Measurements from ENCODE around the gene WWOX.

The WWOX gene

GRCh38 chr16:78543023-78543422, 443.6 kb downstream of the WWOX start:
- H3K9me3 ChIP-seq (ENCODE audit: insufficient read depth, low read length): no peaks in the 10 kb centered on the region
- H3K4me1 ChIP-seq (ENCODE audit: insufficient read depth, insufficient read length): no peaks in the 10 kb centered on the region
- DNase-seq (ENCODE audit: low read depth, low spot score): no peak
- H3K27me3 ChIP-seq (ENCODE audit: insufficient read depth, insufficient read length): no peaks in the 10 kb centered on the region
- H3K4me3 ChIP-seq (ENCODE audit: insufficient read length, low read depth): no peak overlapping the region
- H3K36me3 ChIP-seq (ENCODE audit: insufficient read depth, insufficient read length, low read length): no peaks in the 10 kb centered on the region
- no peak overlapping the region for H3K9ac ChIP-seq (ENCODE audit: insufficient read length, low read depth)
- TF ChIP-seq ZNF274 (IDR thresholded peaks at IDR 0.05; ENCODE audit: low read depth, low read length): no peak
- no peak for TF ChIP-seq SUZ12 (IDR thresholded peaks at IDR 0.05; ENCODE audit: extremely low read depth, insufficient read depth, insufficient read length)
- no peak for TF ChIP-seq YY1 (IDR thresholded peaks at IDR 0.05; ENCODE audit: insufficient read depth, insufficient read length)

DNA sequence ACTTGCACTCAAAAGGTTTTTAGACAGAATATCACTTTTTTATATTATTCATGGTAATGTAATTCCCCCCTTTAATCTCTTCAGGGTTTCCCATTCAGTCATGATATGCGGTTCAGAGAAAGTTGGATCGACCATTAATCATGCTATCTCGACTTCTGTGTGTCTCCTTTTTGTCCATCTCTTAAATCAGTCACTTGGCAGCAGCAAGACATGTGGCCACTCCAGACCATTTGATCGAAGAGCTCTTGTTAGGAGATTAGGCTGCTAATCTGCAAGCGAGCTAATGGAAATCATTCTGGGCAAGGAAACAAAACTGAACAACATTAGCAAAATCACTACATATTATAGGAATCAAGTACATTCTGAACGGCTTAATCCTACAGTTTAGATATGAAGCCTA, 449.9 kb downstream of the WWOX start:
- no peak for DNase-seq (ENCODE audit: low read depth, low spot score)
- Histone ChIP-seq H3K36me3 (ENCODE audit: insufficient read depth, insufficient read length, low read length) (no peaks in the 10 kb centered on the region), H3K9me3 (ENCODE audit: insufficient read depth, low read length) (no peaks in the 10 kb centered on the region), H3K4me1 (ENCODE audit: insufficient read depth, insufficient read length) (peaks cover 6% of the 10 kb centered on the region), H3K27me3 (ENCODE audit: insufficient read depth, insufficient read length) (no peaks in the 10 kb centered on the region), H3K9ac (ENCODE audit: insufficient read length, low read depth) (no peak overlapping the region), H3K4me3 (ENCODE audit: insufficient read length, low read depth) (no peak overlapping the region)
- TF ChIP-seq SUZ12 (IDR thresholded peaks at IDR 0.05; ENCODE audit: extremely low read depth, insufficient read depth, insufficient read length): no peak
- TF ChIP-seq ZNF274 (IDR thresholded peaks at IDR 0.05; ENCODE audit: low read depth, low read length): no peak
- TF ChIP-seq YY1 (IDR thresholded peaks at IDR 0.05; ENCODE audit: insufficient read depth, insufficient read length): no peak

DNA sequence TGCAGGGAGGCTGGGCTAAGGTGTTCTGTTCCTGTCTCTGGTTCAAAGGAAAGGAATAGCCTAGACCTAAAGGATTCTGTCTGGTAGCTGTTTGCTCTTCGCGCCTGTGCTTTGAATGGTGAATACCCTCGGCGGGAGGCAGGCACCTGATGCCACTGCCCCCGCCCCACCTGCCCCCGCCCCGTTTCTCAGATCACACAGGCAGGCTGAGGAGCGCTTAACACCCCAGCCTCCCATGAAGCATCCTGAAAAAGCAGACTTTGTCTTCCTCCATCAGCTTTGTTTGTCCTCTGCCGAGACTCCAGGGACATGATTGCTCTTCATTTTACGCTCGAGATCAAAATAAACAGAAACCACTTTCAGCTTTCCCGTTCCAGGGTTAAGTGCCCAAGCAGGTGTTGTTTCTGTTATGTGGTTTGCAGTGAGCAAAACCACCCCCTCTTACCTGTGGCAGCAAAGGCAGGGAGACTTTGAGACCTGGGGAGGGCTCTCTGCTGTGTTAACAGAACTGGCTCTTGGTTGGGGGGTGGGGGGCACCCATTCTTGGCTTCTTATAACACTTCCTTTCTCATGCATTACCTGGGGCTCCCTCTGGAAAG, 452.1 kb downstream of the WWOX start:
- no peak for DNase-seq (ENCODE audit: low read depth, low spot score)
- no peak overlapping the region for H3K9ac ChIP-seq (ENCODE audit: insufficient read length, low read depth)
- H3K4me1 ChIP-seq (ENCODE audit: insufficient read depth, insufficient read length): peaks cover 6% of the 10 kb centered on the region
- TF ChIP-seq YY1 (IDR thresholded peaks at IDR 0.05; ENCODE audit: insufficient read depth, insufficient read length) (no peak), ZNF274 (IDR thresholded peaks at IDR 0.05; ENCODE audit: low read depth, low read length) (no peak), SUZ12 (IDR thresholded peaks at IDR 0.05; ENCODE audit: extremely low read depth, insufficient read depth, insufficient read length) (no peak)
- H3K9me3 ChIP-seq (ENCODE audit: insufficient read depth, low read length): no peaks in the 10 kb centered on the region
- no peak overlapping the region for H3K4me3 ChIP-seq (ENCODE audit: insufficient read length, low read depth)
- H3K27me3 ChIP-seq (ENCODE audit: insufficient read depth, insufficient read length): no peaks in the 10 kb centered on the region
- H3K36me3 ChIP-seq (ENCODE audit: insufficient read depth, insufficient read length, low read length): no peaks in the 10 kb centered on the region

GRCh38 chr16:78552106-78552675, 452.7 kb downstream of the WWOX start:
- TF ChIP-seq ZNF274 (IDR thresholded peaks at IDR 0.05; ENCODE audit: low read depth, low read length) (no peak), YY1 (IDR thresholded peaks at IDR 0.05; ENCODE audit: insufficient read depth, insufficient read length) (no peak), SUZ12 (IDR thresholded peaks at IDR 0.05; ENCODE audit: extremely low read depth, insufficient read depth, insufficient read length) (no peak)
- Histone ChIP-seq H3K36me3 (ENCODE audit: insufficient read depth, insufficient read length, low read length) (no peaks in the 10 kb centered on the region), H3K9ac (ENCODE audit: insufficient read length, low read depth) (no peak overlapping the region), H3K4me3 (ENCODE audit: insufficient read length, low read depth) (no peak overlapping the region), H3K9me3 (ENCODE audit: insufficient read depth, low read length) (no peaks in the 10 kb centered on the region), H3K27me3 (ENCODE audit: insufficient read depth, insufficient read length) (no peaks in the 10 kb centered on the region), H3K4me1 (ENCODE audit: insufficient read depth, insufficient read length) (peaks cover 6% of the 10 kb centered on the region)
- no peak for DNase-seq (ENCODE audit: low read depth, low spot score)

DNA sequence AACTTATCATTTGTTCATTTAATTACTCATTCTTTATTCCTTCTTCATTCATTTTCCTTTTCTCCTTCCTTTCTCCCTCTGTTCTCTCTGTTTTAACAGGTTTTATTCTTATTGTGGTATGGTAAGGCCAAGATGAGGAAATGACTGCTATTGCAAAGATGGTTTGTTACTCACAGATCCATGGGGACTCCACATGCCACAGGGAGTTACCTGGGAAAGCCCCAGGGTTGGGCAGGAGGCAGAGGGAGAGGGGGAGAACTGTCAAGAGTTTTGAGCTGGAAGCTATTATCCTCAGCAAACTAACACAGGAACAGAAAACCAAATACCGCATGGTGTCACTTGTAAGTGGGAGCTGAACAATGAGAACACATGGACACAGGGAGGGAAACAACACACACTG, 453.3 kb downstream of the WWOX start:
- Histone ChIP-seq H3K9ac (ENCODE audit: insufficient read length, low read depth) (no peak overlapping the region), H3K27me3 (ENCODE audit: insufficient read depth, insufficient read length) (no peaks in the 10 kb centered on the region), H3K36me3 (ENCODE audit: insufficient read depth, insufficient read length, low read length) (no peaks in the 10 kb centered on the region), H3K4me3 (ENCODE audit: insufficient read length, low read depth) (no peak overlapping the region), H3K4me1 (ENCODE audit: insufficient read depth, insufficient read length) (peaks cover 6% of the 10 kb centered on the region), H3K9me3 (ENCODE audit: insufficient read depth, low read length) (no peaks in the 10 kb centered on the region)
- no peak for DNase-seq (ENCODE audit: low read depth, low spot score)
- no peak for TF ChIP-seq ZNF274 (IDR thresholded peaks at IDR 0.05; ENCODE audit: low read depth, low read length)
- TF ChIP-seq SUZ12 (IDR thresholded peaks at IDR 0.05; ENCODE audit: extremely low read depth, insufficient read depth, insufficient read length): no peak
- no peak for TF ChIP-seq YY1 (IDR thresholded peaks at IDR 0.05; ENCODE audit: insufficient read depth, insufficient read length)

DNA sequence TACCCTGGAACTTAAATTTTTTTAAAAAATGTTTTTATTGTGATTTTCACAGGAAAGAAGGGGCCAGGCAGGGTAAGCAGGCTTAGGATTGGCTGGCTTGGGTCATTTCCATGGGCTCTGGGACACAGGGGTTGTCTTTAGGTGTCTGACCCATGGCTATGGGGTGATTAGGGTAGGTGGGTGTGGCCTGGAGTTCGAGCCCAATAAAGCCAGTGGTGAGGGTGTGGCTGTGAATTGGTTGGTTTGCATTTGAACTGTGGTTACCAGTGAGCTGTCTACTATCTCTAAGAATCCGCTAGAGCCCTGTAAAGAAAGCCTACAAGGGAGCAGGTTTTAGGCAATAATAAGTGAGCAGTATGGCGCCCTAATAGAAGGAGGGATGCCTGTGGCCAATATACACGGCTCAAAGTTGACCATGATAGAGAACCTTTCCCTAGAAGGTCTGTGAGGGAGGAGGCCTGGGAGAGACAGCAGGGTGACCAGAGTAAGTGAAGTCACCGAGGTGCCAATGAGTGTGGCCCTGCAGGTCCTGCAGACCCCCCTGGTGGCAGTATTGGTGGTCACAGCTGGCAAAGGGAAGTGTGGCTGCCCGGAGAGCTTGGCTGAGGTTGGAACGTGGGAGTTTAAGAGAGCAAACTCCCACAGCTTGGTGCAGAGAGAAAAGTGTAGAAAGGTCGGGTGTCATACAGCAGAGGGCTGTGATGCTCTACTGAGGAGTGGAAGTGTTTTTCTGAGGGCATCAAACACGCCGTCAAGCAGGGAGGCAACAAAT, 454.0 kb downstream of the WWOX start:
- TF ChIP-seq ZNF274 (IDR thresholded peaks at IDR 0.05; ENCODE audit: low read depth, low read length): no peak
- no peak for TF ChIP-seq YY1 (IDR thresholded peaks at IDR 0.05; ENCODE audit: insufficient read depth, insufficient read length)
- no peak for TF ChIP-seq SUZ12 (IDR thresholded peaks at IDR 0.05; ENCODE audit: extremely low read depth, insufficient read depth, insufficient read length)
- H3K4me3 ChIP-seq (ENCODE audit: insufficient read length, low read depth): no peak overlapping the region
- no peak for DNase-seq (ENCODE audit: low read depth, low spot score)

DNA sequence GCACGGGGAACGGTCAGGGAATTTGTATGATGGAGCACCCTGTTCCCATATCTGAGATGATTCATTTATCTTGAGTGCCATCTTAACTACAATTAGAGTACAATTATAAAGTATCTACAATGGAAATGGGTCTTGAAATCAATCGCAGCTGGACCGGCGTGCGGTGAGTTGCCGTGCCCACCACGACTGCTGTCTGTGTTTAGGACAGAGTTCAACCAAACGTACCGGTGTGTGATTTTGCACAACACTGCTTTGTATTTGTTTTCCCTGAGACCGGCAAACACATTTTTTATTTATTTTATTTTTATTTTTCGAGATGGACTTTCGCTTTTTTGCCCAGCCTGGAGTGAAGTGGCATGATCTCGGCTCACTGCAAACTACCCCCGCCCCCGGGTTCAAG, 457.0 kb downstream of the WWOX start:
- TF ChIP-seq SUZ12 (IDR thresholded peaks at IDR 0.05; ENCODE audit: extremely low read depth, insufficient read depth, insufficient read length) (no peak), ZNF274 (IDR thresholded peaks at IDR 0.05; ENCODE audit: low read depth, low read length) (no peak), YY1 (IDR thresholded peaks at IDR 0.05; ENCODE audit: insufficient read depth, insufficient read length) (no peak)
- H3K9ac ChIP-seq (ENCODE audit: insufficient read length, low read depth): no peak overlapping the region
- H3K4me3 ChIP-seq (ENCODE audit: insufficient read length, low read depth): no peak overlapping the region
- DNase-seq (ENCODE audit: low read depth, low spot score): no peak
- peaks cover 6% of the 10 kb centered on the region for H3K4me1 ChIP-seq (ENCODE audit: insufficient read depth, insufficient read length)
- H3K9me3 ChIP-seq (ENCODE audit: insufficient read depth, low read length): 0 out of 2 replicates have a peak, but pooled peaks cover 6% of the 10 kb centered on the region
- no peaks in the 10 kb centered on the region for H3K27me3 ChIP-seq (ENCODE audit: insufficient read depth, insufficient read length)
- H3K36me3 ChIP-seq (ENCODE audit: insufficient read depth, insufficient read length, low read length): no peaks in the 10 kb centered on the region

More for the DNA sequence above, 454.0 kb downstream of the WWOX start:
- Histone ChIP-seq H3K9me3 (ENCODE audit: insufficient read depth, low read length) (no peaks in the 10 kb centered on the region), H3K9ac (ENCODE audit: insufficient read length, low read depth) (no peak overlapping the region), H3K27me3 (ENCODE audit: insufficient read depth, insufficient read length) (no peaks in the 10 kb centered on the region), H3K36me3 (ENCODE audit: insufficient read depth, insufficient read length, low read length) (no peaks in the 10 kb centered on the region), H3K4me1 (ENCODE audit: insufficient read depth, insufficient read length) (peaks cover 6% of the 10 kb centered on the region)

All from NT2/D1 (cell line).